HG03342 (cell line): ENCODE results near the gene PLEKHA5.
"Not testable (repeated sequence)": the region's sequence is repeated elsewhere in the genome, so short reads cannot be mapped to it uniquely, and the experiment has no call there.

Experiments used
- ATAC-seq: cut with Tn5 transposase; IDR thresholded peaks from one replicate; pipeline ENCODE4 v1.9.1; 2021; ENCODE audit warnings: mild to moderate bottlenecking, moderate library complexity; ENCODE audit not compliant: unreplicated experiment

PLEKHA5 gene, protein sequence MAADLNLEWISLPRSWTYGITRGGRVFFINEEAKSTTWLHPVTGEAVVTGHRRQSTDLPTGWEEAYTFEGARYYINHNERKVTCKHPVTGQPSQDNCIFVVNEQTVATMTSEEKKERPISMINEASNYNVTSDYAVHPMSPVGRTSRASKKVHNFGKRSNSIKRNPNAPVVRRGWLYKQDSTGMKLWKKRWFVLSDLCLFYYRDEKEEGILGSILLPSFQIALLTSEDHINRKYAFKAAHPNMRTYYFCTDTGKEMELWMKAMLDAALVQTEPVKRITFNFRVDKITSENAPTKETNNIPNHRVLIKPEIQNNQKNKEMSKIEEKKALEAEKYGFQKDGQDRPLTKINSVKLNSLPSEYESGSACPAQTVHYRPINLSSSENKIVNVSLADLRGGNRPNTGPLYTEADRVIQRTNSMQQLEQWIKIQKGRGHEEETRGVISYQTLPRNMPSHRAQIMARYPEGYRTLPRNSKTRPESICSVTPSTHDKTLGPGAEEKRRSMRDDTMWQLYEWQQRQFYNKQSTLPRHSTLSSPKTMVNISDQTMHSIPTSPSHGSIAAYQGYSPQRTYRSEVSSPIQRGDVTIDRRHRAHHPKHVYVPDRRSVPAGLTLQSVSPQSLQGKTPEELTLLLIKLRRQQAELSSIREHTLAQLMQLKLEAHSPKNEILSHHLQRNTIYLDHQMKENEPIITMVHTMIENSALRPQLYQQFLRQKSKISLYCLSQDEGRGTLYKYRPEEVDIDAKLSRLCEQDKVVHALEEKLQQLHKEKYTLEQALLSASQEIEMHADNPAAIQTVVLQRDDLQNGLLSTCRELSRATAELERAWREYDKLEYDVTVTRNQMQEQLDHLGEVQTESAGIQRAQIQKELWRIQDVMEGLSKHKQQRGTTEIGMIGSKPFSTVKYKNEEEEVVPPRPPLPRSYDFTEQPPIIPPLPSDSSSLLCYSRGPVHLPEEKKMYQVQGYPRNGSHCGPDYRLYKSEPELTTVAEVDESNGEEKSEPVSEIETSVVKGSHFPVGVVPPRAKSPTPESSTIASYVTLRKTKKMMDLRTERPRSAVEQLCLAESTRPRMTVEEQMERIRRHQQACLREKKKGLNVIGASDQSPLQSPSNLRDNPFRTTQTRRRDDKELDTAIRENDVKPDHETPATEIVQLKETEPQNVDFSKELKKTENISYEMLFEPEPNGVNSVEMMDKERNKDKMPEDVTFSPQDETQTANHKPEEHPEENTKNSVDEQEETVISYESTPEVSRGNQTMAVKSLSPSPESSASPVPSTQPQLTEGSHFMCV

GRCh38 chr12:19129486-19130223 lies at the start of gene PLEKHA5:
PLEKHA5 (plus strand) TSS chr12:19129733; CDS start chr12:19129800, 67 bp downstream.
- no peak for ATAC-seq

DNA sequence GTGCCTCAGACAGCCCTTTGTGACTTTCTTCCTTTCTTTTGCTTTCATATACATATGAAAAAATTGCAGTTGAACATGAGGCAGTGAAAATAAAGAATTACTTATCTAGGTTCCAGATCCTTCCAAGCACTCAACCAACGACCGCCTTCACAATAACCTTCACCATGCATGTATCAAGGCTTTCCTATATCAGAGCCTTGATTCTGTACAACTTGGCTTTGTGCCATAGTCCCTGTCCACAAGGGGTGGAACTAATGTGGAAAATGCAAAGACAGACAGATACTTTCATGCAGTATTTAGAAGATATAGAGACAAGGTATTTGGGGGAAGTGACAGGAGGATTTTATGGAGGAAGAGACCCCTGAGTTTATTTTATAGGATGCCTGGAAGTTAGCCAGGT lies 48.6 kb upstream of the PLEKHA5 start:
- ATAC-seq = no peak

GRCh38 chr12:19082365-19082911 lies 47.1 kb upstream of the PLEKHA5 start:
- no peak for ATAC-seq

DNA sequence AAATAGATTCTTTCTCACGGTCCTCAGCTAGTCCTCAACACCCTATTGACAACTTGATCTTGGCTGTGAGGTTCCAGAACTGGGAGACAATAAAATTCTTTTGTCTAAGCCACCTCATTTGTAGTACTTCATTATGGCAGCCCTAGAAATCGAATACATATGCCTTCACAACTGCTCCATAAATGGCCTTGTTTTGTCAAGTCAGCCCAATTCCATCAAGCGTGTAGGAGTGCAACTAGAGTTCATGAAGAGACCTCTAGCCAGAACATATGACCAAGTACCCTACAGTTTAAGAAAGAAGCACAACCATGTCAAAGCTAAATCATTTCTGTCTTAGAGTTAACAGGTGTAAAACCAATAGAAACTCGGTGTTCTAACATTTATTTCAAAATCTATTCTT lies 45.0 kb upstream of the PLEKHA5 start:
- ATAC-seq = no peak

DNA sequence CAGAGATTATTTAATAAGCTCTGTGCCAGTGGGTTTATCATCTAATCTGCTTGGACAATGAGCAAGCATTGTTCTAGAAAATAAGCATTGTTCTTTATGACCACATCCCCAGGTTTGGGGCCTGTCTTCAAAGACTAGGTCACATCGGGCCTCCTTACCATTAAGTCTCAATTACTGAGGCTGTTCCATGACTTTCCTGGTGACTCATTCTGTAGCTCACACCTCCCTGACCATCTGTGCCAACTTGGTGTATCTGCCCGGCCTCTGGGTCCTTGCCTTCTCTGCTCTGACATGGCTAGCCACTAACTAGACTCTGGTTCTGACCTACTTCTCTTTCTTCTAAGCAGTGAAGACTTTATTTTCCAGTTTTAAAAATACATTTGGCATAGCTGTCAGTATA lies 44.4 kb upstream of the PLEKHA5 start:
- no peak for ATAC-seq

DNA sequence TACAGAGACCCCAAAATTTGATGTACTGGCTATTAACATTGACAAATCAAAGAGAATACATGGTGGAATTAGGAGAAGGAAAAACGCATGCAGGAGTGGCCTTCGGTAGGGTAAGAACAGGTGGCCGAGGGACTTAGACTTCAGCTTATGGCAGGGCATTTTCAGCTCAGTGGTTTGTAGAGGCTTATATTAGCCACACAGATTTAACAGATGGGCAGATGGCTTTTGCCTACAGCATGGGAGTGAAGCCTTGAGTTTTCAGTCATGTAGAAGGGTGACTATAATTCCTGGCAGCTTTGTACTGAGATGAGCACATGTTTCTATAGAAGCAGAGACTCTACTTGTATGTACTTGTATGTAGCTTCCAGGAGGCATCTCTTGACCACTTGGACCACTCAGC lies 40.9 kb upstream of the PLEKHA5 start:
- ATAC-seq = no peak

DNA sequence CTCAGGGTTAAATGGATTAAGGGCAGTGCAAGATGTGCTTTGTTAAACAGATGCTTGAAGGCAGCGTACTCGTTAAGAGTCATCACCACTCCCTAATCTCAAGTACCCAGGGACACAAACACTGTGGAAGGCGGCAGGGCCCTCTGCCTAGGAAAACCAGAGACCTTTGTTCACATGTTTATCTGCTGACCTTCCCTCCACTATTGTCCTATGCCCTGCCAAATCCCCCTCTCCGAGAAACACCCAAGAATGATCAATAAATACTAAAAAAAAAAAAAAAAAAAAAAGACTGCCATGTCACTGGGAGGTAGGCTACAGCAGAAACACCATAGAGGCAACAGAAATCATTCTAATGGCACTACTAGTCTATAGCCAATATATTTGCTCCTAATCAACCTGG lies 37.1 kb upstream of the PLEKHA5 start:
- ATAC-seq = not testable (repeated sequence)

DNA sequence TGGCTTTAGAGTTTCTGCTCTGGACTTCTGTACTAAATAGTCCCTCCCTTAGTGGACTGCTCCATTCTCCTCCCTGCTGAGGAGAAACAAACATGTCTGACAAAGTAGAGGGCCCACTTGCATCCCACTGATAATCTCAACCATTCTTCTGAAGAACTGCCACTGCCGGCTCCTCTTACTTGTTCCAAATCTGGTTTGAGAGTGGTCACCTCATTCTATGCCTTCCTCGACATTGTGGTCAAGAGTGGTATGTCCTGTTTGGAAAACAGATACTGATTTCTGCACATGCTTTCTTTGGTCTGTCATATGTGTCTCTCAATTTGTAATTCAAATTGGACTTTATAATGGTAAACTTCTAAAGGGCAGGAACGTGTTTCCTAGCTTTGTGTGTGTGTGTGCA lies 36.3 kb upstream of the PLEKHA5 start:
- no peak for ATAC-seq

DNA sequence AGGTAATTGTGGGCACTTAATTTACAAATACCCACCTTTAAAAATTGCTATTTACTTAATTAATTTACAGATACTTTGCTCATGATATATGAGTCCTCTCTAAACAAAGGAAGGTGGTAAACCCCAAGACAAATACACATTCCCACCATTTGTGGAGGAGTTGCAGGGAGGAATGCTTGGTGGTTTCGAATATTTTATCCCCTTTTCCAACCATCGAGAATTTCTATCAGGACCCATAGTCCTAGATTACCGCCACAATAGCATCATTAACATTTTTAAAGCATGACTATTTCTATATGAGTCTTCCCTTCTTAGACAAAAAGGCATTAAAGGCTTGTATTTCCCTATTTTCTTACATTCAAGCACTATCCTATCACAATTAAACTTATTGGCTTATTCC lies 34.2 kb upstream of the PLEKHA5 start:
- no peak for ATAC-seq

DNA sequence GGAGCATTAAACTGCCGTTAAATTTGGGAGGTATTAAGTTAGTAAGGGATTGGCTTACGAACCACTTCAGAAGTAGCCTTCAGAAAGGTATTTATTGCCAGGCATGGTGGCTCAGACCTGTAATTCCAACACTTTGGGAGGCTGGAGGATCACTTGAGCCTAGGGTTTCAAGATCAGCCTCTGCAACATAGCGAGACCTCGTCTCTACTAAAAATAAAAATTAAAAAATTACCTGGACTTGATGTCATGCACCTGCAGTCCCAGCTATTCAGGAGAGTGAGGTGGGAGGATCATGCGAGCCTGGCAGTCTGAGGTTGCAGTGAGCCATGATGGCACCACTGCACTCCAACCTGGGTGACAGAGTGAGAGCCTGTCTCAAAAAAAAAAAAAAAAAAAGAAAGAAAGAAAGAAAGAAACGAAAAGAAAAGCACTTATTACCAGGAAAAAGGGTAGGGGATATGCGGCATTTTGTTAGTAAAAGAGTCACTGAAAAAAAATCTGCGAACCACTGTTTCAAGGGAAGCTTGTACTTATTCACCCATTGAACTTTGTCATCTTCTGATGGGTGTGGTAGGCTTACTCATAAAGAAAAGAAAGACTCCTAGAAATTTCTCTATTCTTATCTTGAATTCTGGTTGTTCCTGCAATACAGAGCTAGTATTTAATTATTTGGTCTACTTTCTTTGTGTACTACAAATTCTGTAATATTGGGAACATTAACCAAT lies 33.6 kb upstream of the PLEKHA5 start:
- no peak for ATAC-seq

DNA sequence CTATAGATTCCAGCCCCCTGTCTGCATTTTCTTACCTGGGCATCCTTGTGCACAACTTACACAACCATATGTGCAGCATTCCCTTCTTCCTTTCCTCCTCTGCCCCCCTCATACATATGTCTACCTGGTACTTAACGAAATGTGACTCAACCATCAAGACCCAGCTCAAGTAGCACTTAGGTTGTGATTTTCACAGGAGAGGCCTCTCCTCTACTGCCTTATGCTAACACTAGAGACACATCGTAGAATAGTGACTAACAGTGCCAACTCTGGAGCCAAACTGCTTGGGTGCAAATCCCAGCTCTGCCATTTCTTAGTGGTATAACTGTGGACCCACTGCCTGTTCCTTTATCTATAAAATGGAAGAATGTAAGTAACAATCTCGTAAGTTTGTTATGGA lies 24.1 kb upstream of the PLEKHA5 start:
- ATAC-seq = no peak

DNA sequence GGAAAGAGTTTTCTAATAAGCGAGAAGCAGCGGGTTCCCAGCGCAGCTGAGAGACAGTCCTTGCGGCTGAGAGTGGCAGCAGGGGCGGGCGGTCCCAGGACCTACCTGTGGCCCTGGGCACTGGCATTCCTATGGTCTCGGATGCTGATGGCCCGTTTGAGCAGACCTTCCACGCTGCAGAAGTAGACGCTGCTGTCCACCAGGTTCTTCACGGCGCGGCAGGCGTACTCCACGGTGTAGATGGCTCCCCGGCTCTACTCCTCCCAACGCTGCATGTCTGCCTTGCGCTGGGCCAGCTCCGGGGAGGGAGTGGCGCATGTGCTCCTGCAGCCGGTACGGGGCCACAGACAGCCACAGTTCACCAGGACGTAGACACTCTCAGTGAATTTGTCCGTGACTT lies 21.8 kb upstream of the PLEKHA5 start:
- no peak for ATAC-seq

- ATAC-seq = no peak
These were observed 19.2 kb upstream of the PLEKHA5 start for GRCh38 chr12:19110221-19110940.

DNA sequence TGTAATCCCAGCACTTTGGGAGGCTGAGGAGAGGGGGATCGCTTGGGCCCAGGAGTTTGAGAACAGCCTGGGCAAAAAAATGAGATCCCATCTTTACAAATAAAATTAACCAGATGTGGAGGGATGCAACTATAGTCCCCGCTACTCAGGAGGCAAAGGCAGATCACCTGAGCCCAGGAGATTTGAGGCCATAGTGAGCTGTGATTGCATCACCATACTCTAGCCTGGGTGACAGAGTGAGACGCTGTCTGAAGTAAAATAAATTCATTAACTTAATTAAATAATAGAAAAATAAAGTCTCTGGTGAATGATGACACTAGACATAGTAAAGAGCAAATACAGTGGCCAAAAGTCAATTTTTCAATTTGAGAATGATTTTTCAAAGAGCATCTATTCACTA lies 16.1 kb upstream of the PLEKHA5 start:
- no peak for ATAC-seq

GRCh38 chr12:19115285-19115684 lies 14.2 kb upstream of the PLEKHA5 start:
- ATAC-seq = no peak

DNA sequence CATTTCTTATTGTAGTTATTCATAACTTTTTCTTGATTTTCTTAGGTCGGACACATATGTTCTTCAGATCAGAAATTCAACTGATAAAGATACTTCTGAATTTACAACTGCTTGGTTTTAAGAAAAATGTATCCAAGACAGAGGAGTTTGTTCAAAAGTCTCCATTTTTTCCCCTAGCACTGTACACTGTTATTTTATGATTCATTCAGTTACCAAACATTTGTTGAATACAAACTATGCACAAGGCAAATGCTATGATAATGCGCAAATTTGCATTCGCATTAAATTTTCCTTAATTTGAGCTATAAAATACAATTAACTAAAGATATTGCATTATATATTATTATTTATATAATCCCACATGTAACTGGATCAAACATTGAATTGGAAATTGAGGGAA lies 10.1 kb upstream of the PLEKHA5 start:
- no peak for ATAC-seq

GRCh38 chr12:19120795-19121194 lies 8.7 kb upstream of the PLEKHA5 start:
- no peak for ATAC-seq

DNA sequence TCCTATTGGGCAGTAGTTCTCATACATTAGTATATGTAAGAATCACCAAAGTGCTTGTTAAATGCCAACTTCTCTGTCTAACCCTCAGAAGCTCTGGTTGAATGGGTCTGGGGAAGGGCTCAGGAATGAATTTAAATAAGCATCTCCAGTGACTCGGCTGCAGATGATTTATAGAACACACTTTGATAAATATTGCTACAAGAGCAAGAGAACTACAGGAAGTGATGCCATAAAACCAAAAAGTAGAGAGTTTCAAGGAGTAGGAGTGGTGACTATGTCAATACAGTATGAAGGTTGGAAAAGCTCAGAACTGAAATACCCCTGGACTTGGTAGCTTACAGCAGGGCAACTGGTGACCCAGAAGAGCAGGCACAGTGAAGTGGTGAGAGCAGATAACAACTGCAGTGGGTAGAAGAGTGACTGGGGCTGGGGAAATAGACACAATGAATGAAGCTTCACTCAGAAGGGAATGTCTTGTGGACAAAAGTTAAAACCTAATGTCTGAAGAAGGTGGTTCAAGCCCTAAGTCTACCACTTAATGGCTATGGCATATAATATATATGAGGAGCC lies 8.0 kb upstream of the PLEKHA5 start:
- no peak for ATAC-seq

GRCh38 chr12:19125325-19125724 lies 4.2 kb upstream of the PLEKHA5 start:
- ATAC-seq = no peak
